Neuronal stem cell (in vitro differentiated cells): ENCODE results near the gene FBXO7.
A peak's percentile ranks its signal among the peaks of the same experiment; 100 is the strongest.

Source experiments
- DNase-seq: peaks from one replicate; pipeline ENCODE4 v3.0.0-alpha.2; 2013; ENCODE audit warnings: low spot score
- H2AFZ ChIP-seq: one replicate; pipeline ENCODE4 v1.6.1; 2013; ENCODE audit warnings: mild to moderate bottlenecking, low read length, inconsistent platforms
- H2AK5ac ChIP-seq: 2 replicates; pipeline ENCODE4 v1.6.1; 2013; ENCODE audit warnings: low read depth, mild to moderate bottlenecking, inconsistent platforms, low read length, moderate library complexity, mixed read lengths
- H2BK120ac ChIP-seq: 2 replicates; pipeline ENCODE4 v1.6.1; 2013; ENCODE audit warnings: low read depth, mild to moderate bottlenecking, inconsistent platforms, low read length, moderate library complexity, mixed read lengths
- H2BK12ac ChIP-seq: one replicate; pipeline ENCODE4 v1.6.1; 2013; ENCODE audit warnings: low read length, inconsistent platforms
- H2BK15ac ChIP-seq: 2 replicates; pipeline ENCODE4 v1.6.1; 2013; ENCODE audit warnings: mild to moderate bottlenecking, low read length, inconsistent platforms, mixed read lengths
- H2BK5ac ChIP-seq: one replicate; pipeline ENCODE4 v1.6.1; 2013; ENCODE audit warnings: inconsistent platforms, mild to moderate bottlenecking, low read length, moderate library complexity
- H3K14ac ChIP-seq: one replicate; pipeline ENCODE4 v1.6.1; 2013; ENCODE audit warnings: low read length, inconsistent platforms
- H3K18ac ChIP-seq: 2 replicates; pipeline ENCODE4 v1.6.1; 2013; ENCODE audit warnings: low read length, inconsistent platforms
- H3K23ac ChIP-seq: 2 replicates; pipeline ENCODE4 v1.6.1; 2013; ENCODE audit warnings: low read depth, mild to moderate bottlenecking, mixed read lengths, low read length, inconsistent platforms; ENCODE audit not compliant: poor library complexity
- H3K27ac ChIP-seq: replicated peaks from 3 replicates; pipeline ENCODE4 v1.5.1; 2013; ENCODE audit warnings: low read length, inconsistent platforms
- H3K27me3 ChIP-seq, 3 experiments: 2 replicates each; pipeline ENCODE4 v1.6.1; 2013; ENCODE audit warnings: low read length in 3 of 3, mild to moderate bottlenecking in 2 of 3, inconsistent platforms in 1 of 3, low read depth in 1 of 3, mixed read lengths in 1 of 3, moderate library complexity in 1 of 3; ENCODE audit not compliant: control insufficient read depth in 3 of 3, insufficient read depth in 3 of 3
- H3K36me3 ChIP-seq, 2 donors: replicated peaks in 1 of 2; 2 replicates each; pipeline ENCODE4 v1.6.1; 2013; ENCODE audit warnings: low read length in 2 of 2; ENCODE audit not compliant: control insufficient read depth in 2 of 2, insufficient read depth in 2 of 2
- H3K4ac ChIP-seq: 2 replicates; pipeline ENCODE4 v1.6.1; 2013; ENCODE audit warnings: inconsistent platforms, mild to moderate bottlenecking, low read length, moderate library complexity
- H3K4me1 ChIP-seq, 2 donors: 1 replicate in 1 of 2; 2 replicates in 1 of 2; pipeline ENCODE4 v1.6.1; 2013; ENCODE audit warnings: low read length in 2 of 2, low read depth in 1 of 2; ENCODE audit not compliant: control insufficient read depth in 2 of 2, insufficient read depth in 1 of 2
- H3K4me2 ChIP-seq: one replicate; pipeline ENCODE4 v1.6.1; 2013; ENCODE audit warnings: mild to moderate bottlenecking, low read length, inconsistent platforms; ENCODE audit not compliant: insufficient read depth, poor library complexity, severe bottlenecking
- H3K4me3 ChIP-seq, 2 donors: 2 replicates each; pipeline ENCODE4 v1.5.1; 2013; ENCODE audit warnings: low read length in 2 of 2, mild to moderate bottlenecking in 2 of 2, inconsistent platforms in 1 of 2, moderate library complexity in 1 of 2
- H3K79me1 ChIP-seq: one replicate; pipeline ENCODE4 v1.6.1; 2013; ENCODE audit warnings: low read depth, mild to moderate bottlenecking, inconsistent platforms, low read length, moderate library complexity
- H3K9ac ChIP-seq: one replicate; pipeline ENCODE4 v1.6.1; 2013; ENCODE audit warnings: mild to moderate bottlenecking, low read depth, low read length, inconsistent platforms; ENCODE audit not compliant: poor library complexity
- H3K9me3 ChIP-seq, 2 donors: replicated peaks in 1 of 2; 2 replicates each; pipeline versions ENCODE3 to v1.6.1; 2013; ENCODE audit warnings: low read length in 2 of 2, mild to moderate bottlenecking in 2 of 2, inconsistent platforms in 1 of 2, low read depth in 1 of 2, mixed read lengths in 1 of 2, moderate library complexity in 1 of 2; ENCODE audit not compliant: control insufficient read depth in 2 of 2, insufficient read depth in 1 of 2
- H4K8ac ChIP-seq: one replicate; pipeline ENCODE4 v1.6.1; 2013; ENCODE audit warnings: low read depth, mild to moderate bottlenecking, inconsistent platforms, low read length, moderate library complexity
- H4K91ac ChIP-seq: one replicate; pipeline ENCODE4 v1.6.1; 2013; ENCODE audit warnings: low read length, low read depth, mild to moderate bottlenecking, inconsistent platforms; ENCODE audit not compliant: poor library complexity
- WGBS, 2 donors: extraction: QIAGEN DNeasy Blood & Tissue Kit; methylation state at CpG; one replicate each; pipeline ENCODE4 v1.1.7; 2013; ENCODE audit warnings: missing lambda C conversion rate in 2 of 2, mixed read lengths in 1 of 2; ENCODE audit not compliant: insufficient read length in 2 of 2, insufficient replicate concordance in 1 of 2; ENCODE audit errors: extremely low coverage in 2 of 2; 5-methylcytosine and 5-hydroxymethylcytosine counted together

FBXO7 gene

GRCh38 chr22:32534252-32535235, 59.9 kb downstream of the FBXO7 start:
- no peak overlapping the region for H2BK15ac ChIP-seq
- no peak overlapping the region for H2AK5ac ChIP-seq
- no peak overlapping the region for H3K27ac ChIP-seq
- H3K9me3 ChIP-seq: no peaks in the 10 kb centered on the region
- no peak for DNase-seq
- WGBS, 2 donors: no CpG with 5 or more reads among the region's 15 CpGs
- H2BK12ac ChIP-seq: no peak overlapping the region
- peak overlapping the region; percentile 53 for H3K9ac ChIP-seq
- no peak overlapping the region for H3K4me3 ChIP-seq
- no peak overlapping the region for H3K18ac ChIP-seq
- H3K4ac ChIP-seq: no peak overlapping the region
- no peak overlapping the region for H4K91ac ChIP-seq
- no peak overlapping the region for H3K4me2 ChIP-seq
- H3K23ac ChIP-seq: no peak overlapping the region
- no peaks in the 10 kb centered on the region for H3K36me3 ChIP-seq
- H2AFZ ChIP-seq: no peak overlapping the region
- H3K14ac ChIP-seq: no peak overlapping the region
- H3K27me3 ChIP-seq: peaks cover 0 to 28% (median 0%) of the 10 kb centered on the region in 3 experiments
- H3K4me1 ChIP-seq: peaks cover 5 to 13% of the 10 kb centered on the region in 2 donors
- H4K8ac ChIP-seq: no peak overlapping the region
- H3K79me1 ChIP-seq: no peaks in the 10 kb centered on the region
- H2BK120ac ChIP-seq: no peak overlapping the region
- no peak overlapping the region for H2BK5ac ChIP-seq

- peak overlapping the region; percentile 79 for H2AK5ac ChIP-seq
- no peak for DNase-seq
- no peak overlapping the region for H2BK12ac ChIP-seq
Measured at GRCh38 chr22:32535531-32536190, 61.0 kb downstream of the FBXO7 start.

DNA sequence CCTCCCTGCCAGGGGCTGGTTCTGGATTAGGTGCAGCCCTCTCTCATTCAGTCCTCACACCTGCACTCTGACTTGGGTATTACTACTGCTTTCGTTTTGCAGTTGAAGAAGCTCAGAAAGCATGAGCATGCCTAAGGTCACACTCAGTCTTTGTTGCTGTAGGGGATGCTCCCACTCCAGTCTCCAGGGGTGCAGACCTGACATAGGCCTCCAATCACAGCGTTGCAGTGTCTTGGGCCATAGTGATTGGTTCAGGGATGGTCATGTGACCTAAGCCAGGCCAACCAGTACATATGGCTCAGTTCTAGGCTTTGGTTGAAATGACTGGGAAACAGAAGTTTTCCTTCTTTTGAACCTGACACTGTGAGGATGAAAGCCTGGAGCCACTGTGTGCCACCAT, 61.7 kb downstream of the FBXO7 start:
- Histone ChIP-seq H3K18ac (peak overlapping the region; percentile 23), H3K36me3 (no peaks in the 10 kb centered on the region), H3K4me1 (peaks cover 5 to 17% of the 10 kb centered on the region in 2 donors), H3K27ac (no peak overlapping the region), H4K91ac (no peak overlapping the region), H2BK12ac (no peak overlapping the region), H2AFZ (no peak overlapping the region), H3K4me3 (no peak overlapping the region), H3K23ac (no peak overlapping the region), H3K9ac (no peak overlapping the region), H3K4me2 (no peak overlapping the region), H3K9me3 (no peaks in the 10 kb centered on the region), H2AK5ac (peak overlapping the region; percentile 79), H2BK120ac (no peak overlapping the region), H3K4ac (no peak overlapping the region), H2BK15ac (no peak overlapping the region), H3K14ac (no peak overlapping the region), H2BK5ac (no peak overlapping the region), H3K27me3 (peaks cover 0 to 15% (median 2%) of the 10 kb centered on the region in 3 experiments), H4K8ac (no peak overlapping the region), H3K79me1 (no peaks in the 10 kb centered on the region)
- no peak for DNase-seq
- no CpG with 5 or more reads among the region's 2 CpGs for WGBS, 2 donors

More at GRCh38 chr22:32535531-32536190, 61.0 kb downstream of the FBXO7 start:
- H3K4me3 ChIP-seq: no peak overlapping the region
- no peak overlapping the region for H3K9ac ChIP-seq
- peaks cover 5 to 17% of the 10 kb centered on the region in 2 donors for H3K4me1 ChIP-seq
- H4K8ac ChIP-seq: no peak overlapping the region
- H4K91ac ChIP-seq: no peak overlapping the region
- no peaks in the 10 kb centered on the region for H3K9me3 ChIP-seq
- no peaks in the 10 kb centered on the region for H3K36me3 ChIP-seq
- no peak overlapping the region for H3K4me2 ChIP-seq
- H2AFZ ChIP-seq: no peak overlapping the region
- H3K27ac ChIP-seq: no peak overlapping the region
- H3K4ac ChIP-seq: no peak overlapping the region
- no peak overlapping the region for H3K23ac ChIP-seq
- H2BK120ac ChIP-seq: no peak overlapping the region
- no peak overlapping the region for H2BK5ac ChIP-seq
- peaks cover 0 to 18% (median 0%) of the 10 kb centered on the region in 3 experiments for H3K27me3 ChIP-seq
- no peak overlapping the region for H3K18ac ChIP-seq
- no peak overlapping the region for H3K14ac ChIP-seq
- H2BK15ac ChIP-seq: peak overlapping the region; percentile 4
- H3K79me1 ChIP-seq: no peaks in the 10 kb centered on the region
- WGBS, 2 donors: no CpG with 5 or more reads among the region's 11 CpGs

DNA sequence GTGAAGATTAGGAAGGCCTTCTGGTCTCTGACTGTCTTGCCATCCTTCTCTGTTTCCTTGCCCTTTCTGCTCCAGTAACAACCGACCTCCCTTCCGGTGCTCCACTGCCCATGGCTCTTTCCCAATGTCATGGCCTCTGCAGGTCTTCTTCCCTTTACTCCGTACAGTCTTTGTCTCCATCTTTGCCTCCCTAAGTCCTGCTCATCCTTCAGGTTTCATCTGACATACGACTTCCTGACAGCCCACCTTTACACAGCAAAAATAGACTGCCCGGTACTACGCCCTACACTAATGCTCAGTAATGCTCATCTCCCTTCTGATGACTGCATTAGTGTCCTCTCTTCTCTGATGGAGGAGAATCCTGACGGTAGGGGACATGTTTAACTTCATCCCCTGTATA, 63.9 kb downstream of the FBXO7 start:
- WGBS, 2 donors: no CpG with 5 or more reads among the region's 7 CpGs
- H3K4me1 ChIP-seq: peaks cover 0 to 9% of the 10 kb centered on the region in 2 donors
- H4K8ac ChIP-seq: no peak overlapping the region
- H2BK15ac ChIP-seq: no peak overlapping the region
- H2BK120ac ChIP-seq: no peak overlapping the region
- H4K91ac ChIP-seq: no peak overlapping the region
- no peak overlapping the region for H2BK12ac ChIP-seq
- DNase-seq: no peak
- H2BK5ac ChIP-seq: no peak overlapping the region
- no peak overlapping the region for H3K4me3 ChIP-seq
- H3K14ac ChIP-seq: no peak overlapping the region
- H2AFZ ChIP-seq: no peak overlapping the region
- H3K9ac ChIP-seq: no peak overlapping the region
- H3K36me3 ChIP-seq: no peaks in the 10 kb centered on the region
- no peak overlapping the region for H3K23ac ChIP-seq
- H3K18ac ChIP-seq: no peak overlapping the region
- peaks cover 0 to 2% of the 10 kb centered on the region in 2 donors for H3K9me3 ChIP-seq
- H3K4ac ChIP-seq: no peak overlapping the region
- no peak overlapping the region for H3K4me2 ChIP-seq
- no peak overlapping the region for H3K27ac ChIP-seq
- H2AK5ac ChIP-seq: no peak overlapping the region
- peaks cover 0 to 23% (median 2%) of the 10 kb centered on the region in 3 experiments for H3K27me3 ChIP-seq
- no peaks in the 10 kb centered on the region for H3K79me1 ChIP-seq
